BJ (cell line): Measurements from ENCODE around the gene RHEB. TPM values are rescaled to one million over a fixed set of nuclear protein-coding genes. Genes with fewer than 3 reads are reported as not detected.

ENCODE experiments used
- CTCF ChIA-PET: fragments of 350-600 bp; formaldehyde crosslinking; extraction: SDS; loops from one replicate; lab custom pipeline; 2021; ENCODE audit warnings: antibody characterized with exemption, inconsistent platforms; lab: Yijun Ruan, JAX
- POLR2A ChIA-PET: fragments of 300-600 bp; sonication (Branson Sonifier 250); formaldehyde crosslinking; extraction: SDS; loops from one replicate; lab custom pipeline; 2021; ENCODE audit warnings: antibody characterized with exemption; lab: Charles Lee
- DNase-seq: peaks from one replicate; pipeline ENCODE4 v3.0.0-alpha.2; 2011; ENCODE audit warnings: low read depth
- H3K27me3 ChIP-seq: 2 replicates; pipeline ENCODE4 v1.6.0; 2011; ENCODE audit warnings: low read length; ENCODE audit not compliant: control insufficient read depth, insufficient read depth
- H3K36me3 ChIP-seq: 2 replicates; pipeline ENCODE4 v1.5.1; 2011; ENCODE audit warnings: low read length; ENCODE audit not compliant: control insufficient read depth, insufficient read depth
- H3K4me3 ChIP-seq: 2 replicates; pipeline ENCODE4 v1.5.1; 2011; ENCODE audit warnings: low read depth, mild to moderate bottlenecking, control low read depth, low read length
- CTCF ChIP-seq: IDR thresholded peaks from 2 replicates; pipeline ENCODE4 v1.5.1; 2011; ENCODE audit warnings: low read depth, mild to moderate bottlenecking, control low read depth, inconsistent platforms, low read length, moderate library complexity; ENCODE audit not compliant: insufficient read depth
- polyA plus RNA-seq: library from polyadenylated mRNA; depleted of rRNA; stranded (reverse); fragments of >200 nt; gene quantifications from 2 replicates; pipeline ENCODE4 v1.2.3, GENCODE V29; 2011

RHEB gene
- polyA plus RNA-seq, 1 experiment: 45.4 TPM

GRCh38 chr7:151504715-151505326 lies 14.9 kb downstream of the RHEB start:
- CTCF ChIA-PET: no interaction called here
- H3K4me3 ChIP-seq: no peak overlapping the region
- DNase-seq: no peak
- no peaks in the 10 kb centered on the region for H3K27me3 ChIP-seq
- POLR2A ChIA-PET: interaction anchor here (0.6 to 0.7 kb wide), 2 partner anchors 9 to 54 kb away, joined by 3 to 10 read pairs; no protein-coding TSS in a partner anchor
- H3K36me3 ChIP-seq: no peaks in the 10 kb centered on the region
- TF ChIP-seq CTCF: no peak

- CTCF ChIA-PET: interaction anchor here (2.2 kb wide), 1 partner anchor 16 kb away, joined by 4 read pairs; the partner anchor contains the start of gene RHEB
- POLR2A ChIA-PET: interaction anchor here (0.6 to 0.7 kb wide), 4 partner anchors 9 to 137 kb away, joined by 3 to 10 read pairs (median 3); no protein-coding TSS in a partner anchor
Observed at GRCh38 chr7:151503902-151504714, 15.6 kb downstream of the RHEB start.

GRCh38 chr7:151501676-151502075 lies 18.0 kb downstream of the RHEB start:
- CTCF ChIA-PET: interaction anchor here (2.2 kb wide), 1 partner anchor 19 kb away, joined by 4 read pairs; the partner anchor contains the start of gene RHEB
- no peaks in the 10 kb centered on the region for H3K27me3 ChIP-seq
- POLR2A ChIA-PET: no interaction called here
- TF ChIP-seq CTCF: no peak
- H3K4me3 ChIP-seq: no peak overlapping the region
- no peaks in the 10 kb centered on the region for H3K36me3 ChIP-seq
- no peak for DNase-seq

More at GRCh38 chr7:151503902-151504714, 15.6 kb downstream of the RHEB start:
- no peaks in the 10 kb centered on the region for H3K36me3 ChIP-seq
- DNase-seq: peak; percentile 68
- H3K27me3 ChIP-seq: no peaks in the 10 kb centered on the region
- no peak overlapping the region for H3K4me3 ChIP-seq
- no peak for TF ChIP-seq CTCF

GRCh38 chr7:151498495-151498894 lies 21.2 kb downstream of the RHEB start:
- Histone ChIP-seq H3K4me3 (no peak overlapping the region), H3K27me3 (no peaks in the 10 kb centered on the region), H3K36me3 (no peaks in the 10 kb centered on the region)
- ChIA-PET CTCF (interaction anchor here (0.7 kb wide), 1 partner anchor 260 kb away, joined by 3 read pairs; no protein-coding TSS in a partner anchor), POLR2A (no interaction called here)
- no peak for DNase-seq
- no peak for TF ChIP-seq CTCF

GRCh38 chr7:151497306-151497871 lies 22.3 kb downstream of the RHEB start:
- TF ChIP-seq CTCF: no peak
- ChIA-PET CTCF (interaction anchor here (1.0 kb wide), 1 partner anchor 135 kb away, joined by 3 read pairs; no protein-coding TSS in a partner anchor), POLR2A (no interaction called here)
- Histone ChIP-seq H3K4me3 (no peak overlapping the region), H3K27me3 (no peaks in the 10 kb centered on the region), H3K36me3 (no peaks in the 10 kb centered on the region)
- DNase-seq: no peak
